K562 (cell line): ENCODE measurements around the gene FBXL13. TPM values are rescaled to one million over a fixed set of nuclear protein-coding genes. Genes with fewer than 3 reads are reported as not detected.
"Not testable (repeated sequence)": the region's sequence is repeated elsewhere in the genome, so short reads cannot be mapped to it uniquely, and the experiment has no call there.

Source experiments
- ATAC-seq: fragments of 200-7000 bp; cut with Tn5 transposase; 3 replicates; pipeline ENCODE4 v1.9.1; 2020; ENCODE audit warnings: moderate library complexity
- BruUV-seq: library from RNA; stranded (reverse); fragments of 400-500 nt; replicated peaks from 2 replicates; lab custom pipeline; 2021; lab: Mats Ljungman, UMichigan
- CTCF ChIA-PET: fragments of 300-600 bp; formaldehyde crosslinking; extraction: SDS; loops from one replicate; lab custom pipeline; 2021; ENCODE audit warnings: low intra/inter-chr PET ratio; lab: Yijun Ruan, JAX
- POLR2A ChIA-PET: fragments of 300-600, 350-650 bp; sonication (Branson Sonifier 250); formaldehyde crosslinking; extraction: SDS; loops from one replicate; lab custom pipeline; 2021; ENCODE audit warnings: antibody characterized with exemption, inconsistent platforms; lab: Yijun Ruan, JAX
- DNase-seq, 4 experiments: peaks; one replicate each; pipeline versions ENCODE4 v3.0.0 to v3.0.0-alpha.2; 2011 to 2018; ENCODE audit warnings: low spot score in 3 of 4, mixed read lengths in 3 of 4; ENCODE audit errors: extremely low read depth in 1 of 4
- FAIRE-seq: peaks from 2 replicates; lab custom pipeline; 2011; peaks lifted over from hg19 to GRCh38; lab: Jason Lieb, UNC
- H2AFZ ChIP-seq: 2 replicates; pipeline ENCODE4 v1.6.0; 2011; ENCODE audit warnings: low read depth, low read length, control low read depth, inconsistent platforms
- H3K27ac ChIP-seq: fragments of 200-600 bp; 3 replicates; pipeline ENCODE4 v1.8.0; 2011; ENCODE audit warnings: low read depth, mild to moderate bottlenecking, control low read depth, inconsistent platforms, low read length, moderate library complexity, mixed read lengths; ENCODE audit errors: extremely low read depth
- H3K27me3 ChIP-seq, 2 experiments: fragments of 300-600 bp in 1 of 2; 2 replicates in 1 of 2; 3 replicates in 1 of 2; pipeline versions ENCODE4 v1.6.0 to v1.8.0; 2011; ENCODE audit warnings: inconsistent platforms in 2 of 2, low read length in 2 of 2, mild to moderate bottlenecking in 1 of 2, mixed read lengths in 1 of 2, moderate library complexity in 1 of 2; ENCODE audit not compliant: control insufficient read depth in 2 of 2, insufficient read depth in 2 of 2
- H3K36me3 ChIP-seq: fragments of 300-600 bp; 3 replicates; pipeline ENCODE4 v1.8.0; 2011; ENCODE audit warnings: mild to moderate bottlenecking, low read length, inconsistent platforms; ENCODE audit not compliant: control insufficient read depth, insufficient read depth
- H3K4me1 ChIP-seq, 2 experiments: fragments of 200-600 bp in 1 of 2; replicated peaks in 1 of 2; 2 replicates in 1 of 2; 3 replicates in 1 of 2; pipeline versions ENCODE4 v1.5.1 to v1.8.0; 2011; ENCODE audit warnings: inconsistent platforms in 2 of 2, low read length in 2 of 2, mild to moderate bottlenecking in 1 of 2, mixed read lengths in 1 of 2, moderate library complexity in 1 of 2; ENCODE audit not compliant: control insufficient read depth in 2 of 2, insufficient read depth in 2 of 2
- H3K4me2 ChIP-seq: 2 replicates; pipeline ENCODE4 v1.6.1; 2011; ENCODE audit warnings: low read length, control low read depth, inconsistent platforms, mixed read lengths; ENCODE audit not compliant: insufficient read depth
- H3K4me3 ChIP-seq: fragments of 200-600 bp; sonication (generic), shearing (Covaris generic); 2 replicates; pipeline ENCODE4 v1.5.1; 2016; ENCODE audit warnings: control low read depth, inconsistent platforms
- H3K79me2 ChIP-seq: fragments of 200-600 bp; 3 replicates; pipeline ENCODE4 v1.8.0; 2011; ENCODE audit warnings: low read length, inconsistent platforms; ENCODE audit not compliant: control insufficient read depth, insufficient read depth
- H3K9ac ChIP-seq, 2 experiments: 2 replicates each; pipeline versions ENCODE4 v1.6.0 to v1.6.1; 2011; ENCODE audit warnings: low read depth in 2 of 2, low read length in 2 of 2, control low read depth in 1 of 2, inconsistent platforms in 1 of 2, mild to moderate bottlenecking in 1 of 2, mixed read lengths in 1 of 2; ENCODE audit not compliant: insufficient read depth in 1 of 2
- H3K9me1 ChIP-seq: one replicate; pipeline ENCODE4 v1.6.0; 2011; ENCODE audit warnings: inconsistent platforms, mild to moderate bottlenecking, low read length, moderate library complexity; ENCODE audit not compliant: control insufficient read depth, insufficient read depth
- H3K9me3 ChIP-seq: replicated peaks from 2 replicates; pipeline ENCODE4 v1.5.1; 2011; ENCODE audit warnings: low read depth, low read length, inconsistent platforms; ENCODE audit not compliant: control insufficient read depth, insufficient read depth
- H4K20me1 ChIP-seq: replicated peaks from 2 replicates; pipeline ENCODE4 v1.6.1; 2011; ENCODE audit warnings: low read length, inconsistent platforms, mixed read lengths; ENCODE audit not compliant: control insufficient read depth, insufficient read depth
- BCOR ChIP-seq: fragments of 450-650 bp; IDR thresholded peaks from 2 replicates; pipeline ENCODE4 v1.6.1; 2016
- KDM1A ChIP-seq, 2 experiments: fragments of 450-650 bp; IDR thresholded peaks; 2 replicates each; pipeline ENCODE4 v1.6.1; 2016; ENCODE audit warnings: mild to moderate bottlenecking in 2 of 2
- ZNF146 ChIP-seq: IDR thresholded peaks from one replicate; pipeline ENCODE4 v1.6.1; 2018; ENCODE audit warnings: missing compliant biosample characterization; ENCODE audit not compliant: unreplicated experiment
- ZNF354B ChIP-seq: fragments of 250-450 bp; sonication (Bioruptor Pico); IDR thresholded peaks from 2 replicates; pipeline ENCODE4 v1.4.0; 2020
- ZNF507 ChIP-seq: conservative IDR thresholded peaks from 2 replicates; pipeline ENCODE4 v1.6.1; 2017; ENCODE audit warnings: missing genetic modification characterization, missing compliant biosample characterization
- WGBS: fragments of 100-300 bp; shearing (Covaris generic); methylation state at CpG from one replicate; pipeline ENCODE4 v1.1.6; 2016; ENCODE audit warnings: low coverage, mixed read lengths; ENCODE audit not compliant: insufficient coverage; ENCODE audit errors: missing lambda C conversion rate; 5-methylcytosine and 5-hydroxymethylcytosine counted together
- in situ Hi-C: fragments of 300-500 bp; cut with MboI; formaldehyde crosslinking; loops from 4 replicates; pipeline ENCODE4 v1.15.0; 2018; ENCODE audit warnings: inconsistent platforms, mixed read lengths
- intact Hi-C: fragments of 100-400 bp; cut with micrococcal nuclease; formaldehyde crosslinking; loops from 2 replicates; pipeline ENCODE4 v1.14.2; 2022
- polyA plus RNA-seq, 8 experiments: library from polyadenylated mRNA; depleted of rRNA in 4 of 8; stranded (reverse) in 5 of 8; unstranded in 3 of 8; fragments of >200 nt; fragmentation: Nextera tagmentation in 2 of 8; fragmentation: Illumina TruSeq in 1 of 8; extraction: Ambion mirVana in 2 of 8; extraction: Trizol in 1 of 8; gene quantifications; 2 replicates each; pipeline versions ENCODE4 v1.2.1 to v1.2.3, GENCODE V29; 2011 to 2014; ENCODE audit warnings: inconsistent platforms in 1 of 8, missing spikeins in 1 of 8
- total RNA-seq, 7 experiments: library from RNA; depleted of rRNA in 6 of 7; stranded (reverse); fragments of >200 nt in 6 of 7; fragmentation: Illumina TruSeq in 2 of 7; extraction: Trizol in 2 of 7; gene quantifications; 2 replicates each; pipeline versions ENCODE4 v1.2.1 to v1.2.3, GENCODE V29; 2011 to 2021; ENCODE audit warnings: low replicate concordance in 1 of 7

FBXL13 gene
- total and polyA plus RNA-seq, 9 of the 15 experiments (the other 6 are each of a cell fraction or from before 2014, with no cell fraction given), result 16.3 to 55.0 (median 25.4) TPM

DNA sequence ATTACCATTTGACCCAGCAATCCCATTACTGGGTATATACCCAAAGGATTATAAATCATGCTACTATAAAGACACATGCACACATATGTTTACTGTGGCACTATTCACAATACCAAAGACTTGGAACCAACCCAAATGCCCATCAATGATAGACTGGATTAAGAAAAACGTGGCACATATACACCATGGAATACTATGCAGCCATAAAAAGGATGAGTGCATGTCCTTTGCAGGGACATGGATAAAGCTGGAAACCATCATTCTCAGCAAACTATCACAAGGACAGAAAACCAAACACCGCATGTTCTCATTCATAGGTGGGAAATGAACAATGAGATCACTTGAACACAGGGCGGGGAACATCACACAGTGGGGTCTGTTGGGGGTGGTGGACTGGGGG, 116.6 kb downstream of the FBXL13 start:
- intact Hi-C loops, FAIRE-seq, H3K4me1 ChIP-seq, H3K27ac ChIP-seq, H3K4me2 ChIP-seq, H2AFZ ChIP-seq, H4K20me1 ChIP-seq, BruUV-seq, H3K27me3 ChIP-seq, ATAC-seq, DNase-seq, H3K9me3 ChIP-seq, H3K9me1 ChIP-seq, H3K4me3 ChIP-seq, CTCF ChIA-PET, H3K9ac ChIP-seq, POLR2A ChIA-PET, in situ Hi-C loops: not testable (repeated sequence)
- TF ChIP-seq KDM1A (IDR thresholded peaks at IDR 0.05) (0 out of 4 replicates have a peak, but pooled peaks have one; percentile 26 to 31), BCOR (peak; percentile 51; the same call in 1 of the 2 replicates), ZNF146 (peak; percentile 82)
- Histone ChIP-seq H3K36me3 (peaks cover 15% of the 10 kb centered on the region), H3K79me2 (peaks cover 28% of the 10 kb centered on the region)
- 85% methylated on average over 3 of the region's 3 CpGs for WGBS

DNA sequence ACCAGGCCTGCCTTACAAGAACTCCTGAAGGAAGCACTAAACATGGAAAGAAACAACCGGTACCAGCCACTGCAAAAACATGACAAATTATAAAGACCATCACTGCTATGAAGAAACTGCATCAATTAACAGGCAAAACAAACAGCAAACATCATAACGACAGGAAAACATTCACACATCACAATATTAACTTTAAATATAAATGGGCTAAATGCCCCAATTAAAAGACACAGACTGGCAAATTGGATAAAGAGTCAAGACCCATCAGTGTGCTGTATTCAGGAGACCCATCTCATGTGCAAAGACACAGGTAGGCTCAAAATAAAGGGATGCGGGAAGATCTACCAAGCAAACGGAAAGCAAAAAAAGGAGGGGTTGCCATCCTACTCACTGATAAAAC, 120.2 kb downstream of the FBXL13 start:
- BruUV-seq, H3K27ac ChIP-seq, FAIRE-seq, POLR2A ChIA-PET, H4K20me1 ChIP-seq, ATAC-seq, H3K9me1 ChIP-seq, intact Hi-C loops, H2AFZ ChIP-seq, H3K9ac ChIP-seq, DNase-seq, H3K9me3 ChIP-seq, in situ Hi-C loops, CTCF ChIA-PET, H3K4me1 ChIP-seq, H3K4me3 ChIP-seq, H3K4me2 ChIP-seq, H3K27me3 ChIP-seq: not testable (repeated sequence)
- WGBS, result 84% methylated on average over 4 of the region's 4 CpGs
- TF ChIP-seq ZNF354B (CRISPR knock-in tag) (peak; percentile 69), ZNF507 (tag) (peak; percentile 95)
- Histone ChIP-seq H3K36me3 (peaks cover 35% of the 10 kb centered on the region), H3K79me2 (peaks cover 41% of the 10 kb centered on the region)
